A549 (cell line): ENCODE measurements around the gene ADCY1. TPM values are rescaled to one million over a fixed set of nuclear protein-coding genes. Genes with fewer than 3 reads are reported as not detected.

Source experiments
- ATAC-seq, 2 experiments: fragments of 200-7000 bp in 1 of 2; fragments of >200 bp in 1 of 2; cut with Nextera tagmentation in 1 of 2; cut with Tn5 transposase in 1 of 2; 3 replicates each; pipeline versions ENCODE4 v1.8.0 to v1.9.1; 2018 to 2020; ENCODE audit warnings: mild to moderate bottlenecking in 1 of 2, moderate library complexity in 1 of 2
- CTCF ChIA-PET: fragments of 300-600 bp; sonication (Branson Sonifier 250); formaldehyde crosslinking; extraction: SDS; loops from one replicate; lab custom pipeline; 2021; ENCODE audit warnings: antibody characterized with exemption, inconsistent platforms; lab: Yijun Ruan, JAX
- POLR2A ChIA-PET: fragments of 350-600 bp; formaldehyde crosslinking; extraction: SDS; loops from one replicate; lab custom pipeline; 2021; ENCODE audit warnings: antibody characterized with exemption, inconsistent platforms; lab: Yijun Ruan, JAX
- DNase-seq, 2 experiments: peaks; one replicate each; pipeline versions ENCODE4 v3.0.0 to v3.0.0-alpha.2; 2011 to 2016; ENCODE audit warnings: low read depth in 1 of 2, low spot score in 1 of 2
- FAIRE-seq: peaks from 2 replicates; lab custom pipeline; 2011; peaks lifted over from hg19 to GRCh38; lab: Jason Lieb, UNC
- H3K27ac ChIP-seq, 2 experiments: fragments of >200 bp; sonication (Bioruptor Twin); formaldehyde crosslinking; 3 replicates each; pipeline ENCODE4 v1.5.1; 2016 to 2017
- H3K4me1 ChIP-seq: fragments of >200 bp; sonication (Bioruptor Twin); formaldehyde crosslinking; 3 replicates; pipeline ENCODE4 v1.6.1; 2016
- H3K4me2 ChIP-seq: fragments of >200 bp; sonication (Bioruptor Twin); formaldehyde crosslinking; 3 replicates; pipeline ENCODE4 v1.6.1; 2016
- H3K4me3 ChIP-seq: fragments of >200 bp; sonication (Bioruptor Twin); formaldehyde crosslinking; 3 replicates; pipeline ENCODE4 v1.5.1; 2016
- H3K9me3 ChIP-seq: fragments of >200 bp; sonication (Bioruptor Twin); formaldehyde crosslinking; 3 replicates; pipeline ENCODE4 v1.6.1; 2016
- CHD2 ChIP-seq: fragments of 150-350 bp; IDR thresholded peaks from 2 replicates; pipeline ENCODE4 v1.6.1; 2014; ENCODE audit warnings: low read length; ENCODE audit not compliant: partially characterized antibody
- EHF ChIP-seq: fragments of 250-450 bp; sonication (Bioruptor Pico); IDR thresholded peaks from 2 replicates; pipeline ENCODE4 v1.5.0; 2020; ENCODE audit warnings: mild to moderate bottlenecking
- EHMT2 ChIP-seq: fragments of 200-600 bp; sonication (generic); IDR thresholded peaks from 2 replicates; pipeline ENCODE4 v1.6.1; 2016; ENCODE audit warnings: antibody characterized with exemption, low read depth, mild to moderate bottlenecking, moderate library complexity
- FOSL2 ChIP-seq, 2 experiments: fragments of 450-650 bp in 1 of 2; fragments of >200 bp in 1 of 2; sonication (Bioruptor Twin) in 1 of 2; formaldehyde crosslinking; IDR thresholded peaks; 2 replicates each; pipeline versions ENCODE4 v1.5.0 to v1.6.1; 2016 to 2020; ENCODE audit warnings: mild to moderate bottlenecking in 1 of 2, moderate library complexity in 1 of 2
- FOXS1 ChIP-seq: fragments of 250-450 bp; sonication (Bioruptor Pico); IDR thresholded peaks from 2 replicates; pipeline ENCODE4 v1.5.0; 2020; ENCODE audit warnings: mild to moderate bottlenecking, moderate library complexity
- HDAC2 ChIP-seq: fragments of 200-600 bp; sonication (generic); IDR thresholded peaks from 2 replicates; pipeline ENCODE4 v1.6.1; 2016
- HMGXB4 ChIP-seq: fragments of 250-450 bp; sonication (Bioruptor Pico); IDR thresholded peaks from 2 replicates; pipeline ENCODE4 v1.5.0; 2021; ENCODE audit warnings: mild to moderate bottlenecking, moderate library complexity, borderline replicate concordance
- HOXB5 ChIP-seq: fragments of 250-450 bp; sonication (Bioruptor Pico); IDR thresholded peaks from 2 replicates; pipeline ENCODE4 v1.5.0; 2020; ENCODE audit warnings: mild to moderate bottlenecking, moderate library complexity
- KDM5A ChIP-seq: fragments of 200-600 bp; sonication (generic); IDR thresholded peaks from 2 replicates; pipeline ENCODE4 v1.6.1; 2016; ENCODE audit warnings: antibody characterized with exemption, mild to moderate bottlenecking
- MYC ChIP-seq: IDR thresholded peaks from 2 replicates; pipeline ENCODE4 v1.6.1; 2012; ENCODE audit warnings: mild to moderate bottlenecking, inconsistent platforms, low read length, improper control_type of control experiment, borderline replicate concordance
- NFE2L2 ChIP-seq: fragments of 150-350 bp; conservative IDR thresholded peaks from 2 replicates; pipeline ENCODE4 v1.6.1; 2014; ENCODE audit warnings: low read length
- POLR2AphosphoS2 ChIP-seq: conservative IDR thresholded peaks from 2 replicates; pipeline ENCODE4 v1.6.1; 2012; ENCODE audit warnings: low read length, improper control_type of control experiment, inconsistent platforms
- RARB ChIP-seq: fragments of 250-450 bp; sonication (Bioruptor Pico); IDR thresholded peaks from 2 replicates; pipeline ENCODE4 v1.8.0; 2021; ENCODE audit warnings: mild to moderate bottlenecking, moderate library complexity
- RFX5 ChIP-seq: fragments of 450-650 bp; IDR thresholded peaks from 2 replicates; pipeline ENCODE4 v1.7.1; 2014; ENCODE audit warnings: antibody characterized with exemption, mild to moderate bottlenecking, moderate library complexity
- USF2 ChIP-seq: fragments of 450-650 bp; IDR thresholded peaks from 2 replicates; pipeline ENCODE4 v1.6.1; 2014; ENCODE audit warnings: antibody characterized with exemption
- ZFP36 ChIP-seq: fragments of 450-650 bp; IDR thresholded peaks from 2 replicates; pipeline ENCODE4 v1.6.1; 2014; ENCODE audit warnings: borderline replicate concordance; ENCODE audit not compliant: partially characterized antibody
- ZNF302 ChIP-seq: fragments of 250-450 bp; sonication (Bioruptor Pico); IDR thresholded peaks from 2 replicates; pipeline ENCODE4 v1.9.0; 2021; ENCODE audit warnings: inconsistent platforms, mild to moderate bottlenecking, moderate library complexity
- WGBS: methylation state at CpG from one replicate; pipeline ENCODE4 v1.1.6; 2017; ENCODE audit errors: missing lambda C conversion rate; 5-methylcytosine and 5-hydroxymethylcytosine counted together
- polyA plus RNA-seq, 4 experiments: library from polyadenylated mRNA; depleted of rRNA in 3 of 4; stranded (reverse); fragments of >200 nt; fragmentation: RNase III in 1 of 4; extraction: RNeasy Plus Mini Kit Qiagen cat#74134 plus additional on column Dnase treatment in 1 of 4; gene quantifications; 2 replicates in 3 of 4; 3 replicates in 1 of 4; pipeline ENCODE4 v1.2.3, GENCODE V29; 2011 to 2017
- TF ChIP-seq, protein P1 (sequence below): fragments of 250-450 bp; sonication (Bioruptor Pico); IDR thresholded peaks from 2 replicates; pipeline ENCODE4 v1.5.0; 2020; ENCODE audit warnings: low read depth, mild to moderate bottlenecking, moderate library complexity
- TF ChIP-seq, protein P2 (sequence below): fragments of >200 bp; sonication (Bioruptor Twin); formaldehyde crosslinking; IDR thresholded peaks from 3 replicates; pipeline ENCODE4 v1.6.1; 2016
- TF ChIP-seq, protein P3 (sequence below): fragments of >200 bp; sonication (Bioruptor Twin); formaldehyde crosslinking; IDR thresholded peaks from 3 replicates; pipeline ENCODE4 v1.5.1; 2016

The ADCY1 gene
- polyA plus RNA-seq, 2 of the 4 experiments (the other 2 are of a cell fraction) = 1.3 to 1.7 TPM

GRCh38 chr7:45583296-45583695 is 9.1 kb downstream of the ADCY1 start (continued):
- TF ChIP-seq, protein P1, sequence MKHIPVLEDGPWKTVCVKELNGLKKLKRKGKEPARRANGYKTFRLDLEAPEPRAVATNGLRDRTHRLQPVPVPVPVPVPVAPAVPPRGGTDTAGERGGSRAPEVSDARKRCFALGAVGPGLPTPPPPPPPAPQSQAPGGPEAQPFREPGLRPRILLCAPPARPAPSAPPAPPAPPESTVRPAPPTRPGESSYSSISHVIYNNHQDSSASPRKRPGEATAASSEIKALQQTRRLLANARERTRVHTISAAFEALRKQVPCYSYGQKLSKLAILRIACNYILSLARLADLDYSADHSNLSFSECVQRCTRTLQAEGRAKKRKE (CRISPR knock-in tag) = no peak

DNA sequence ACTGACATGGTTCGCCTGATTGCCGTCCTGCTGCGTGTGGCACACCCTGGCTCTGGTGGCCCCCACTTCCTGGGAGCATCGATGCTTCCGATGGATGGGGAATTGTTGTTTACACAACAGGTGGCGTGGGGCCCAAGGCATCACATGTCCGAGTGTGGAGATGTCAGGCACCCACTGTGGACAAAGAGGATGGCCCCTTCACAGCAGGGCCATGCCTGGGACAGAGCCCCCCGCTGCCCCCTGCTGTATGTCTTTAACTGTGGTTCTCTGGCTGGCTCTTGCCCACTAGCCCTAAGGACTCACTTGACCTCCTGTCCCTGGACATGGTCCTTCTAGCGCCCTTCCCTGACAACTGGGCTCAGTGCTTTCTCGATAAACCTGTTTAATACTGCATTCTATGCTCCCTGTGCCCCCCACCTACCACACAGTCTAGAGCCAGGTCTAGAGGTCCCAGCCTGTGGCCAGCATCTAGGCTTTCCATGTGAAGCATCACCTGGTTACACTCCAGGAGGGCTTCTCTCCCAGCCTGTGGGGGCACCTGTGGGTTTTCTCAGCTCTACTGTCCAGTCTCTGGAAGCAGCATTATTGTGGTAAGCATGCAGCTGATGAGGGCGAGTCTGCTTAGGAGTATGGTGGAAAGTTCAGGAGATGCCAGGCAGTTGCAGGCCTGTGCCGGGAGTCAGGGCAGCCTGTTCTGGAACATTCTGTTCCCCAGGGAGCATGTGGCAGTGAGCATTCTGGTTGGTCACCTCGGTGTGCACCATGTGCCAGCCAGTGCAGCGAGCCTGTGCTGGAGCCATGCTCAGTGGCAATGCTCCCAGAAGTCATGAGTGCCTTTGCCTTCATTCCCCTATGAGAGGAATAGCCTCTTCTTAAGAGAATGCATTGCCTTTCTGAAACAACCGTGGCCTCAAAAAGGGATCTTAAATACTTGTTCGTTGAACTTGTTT is 10.4 kb downstream of the ADCY1 start:
- no peak for DNase-seq
- POLR2A ChIA-PET = no interaction called here
- no peak overlapping the region for H3K4me3 ChIP-seq
- no peaks in the 10 kb centered on the region for H3K9me3 ChIP-seq
- TF ChIP-seq HDAC2 (no peak), RFX5 (no peak)
- H3K27ac ChIP-seq = no peak overlapping the region
- CTCF ChIA-PET = no interaction called here
- H3K4me1 ChIP-seq = no peaks in the 10 kb centered on the region
- no peak for ATAC-seq
- 47% methylated on average over 12 of the region's 16 CpGs for WGBS
- no peak overlapping the region for H3K4me2 ChIP-seq
- no peak for FAIRE-seq

GRCh38 chr7:45585628-45586027 is 11.5 kb downstream of the ADCY1 start:
- no peak for FAIRE-seq
- no peak overlapping the region for H3K4me2 ChIP-seq
- TF ChIP-seq, protein P2, sequence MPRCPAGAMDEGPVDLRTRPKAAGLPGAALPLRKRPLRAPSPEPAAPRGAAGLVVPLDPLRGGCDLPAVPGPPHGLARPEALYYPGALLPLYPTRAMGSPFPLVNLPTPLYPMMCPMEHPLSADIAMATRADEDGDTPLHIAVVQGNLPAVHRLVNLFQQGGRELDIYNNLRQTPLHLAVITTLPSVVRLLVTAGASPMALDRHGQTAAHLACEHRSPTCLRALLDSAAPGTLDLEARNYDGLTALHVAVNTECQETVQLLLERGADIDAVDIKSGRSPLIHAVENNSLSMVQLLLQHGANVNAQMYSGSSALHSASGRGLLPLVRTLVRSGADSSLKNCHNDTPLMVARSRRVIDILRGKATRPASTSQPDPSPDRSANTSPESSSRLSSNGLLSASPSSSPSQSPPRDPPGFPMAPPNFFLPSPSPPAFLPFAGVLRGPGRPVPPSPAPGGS = no peak
- no peak for TF ChIP-seq RARB (CRISPR knock-in tag)
- TF ChIP-seq, protein P1 (CRISPR knock-in tag) = no peak
- no peak for TF ChIP-seq POLR2AphosphoS2
- TF ChIP-seq, protein P3, sequence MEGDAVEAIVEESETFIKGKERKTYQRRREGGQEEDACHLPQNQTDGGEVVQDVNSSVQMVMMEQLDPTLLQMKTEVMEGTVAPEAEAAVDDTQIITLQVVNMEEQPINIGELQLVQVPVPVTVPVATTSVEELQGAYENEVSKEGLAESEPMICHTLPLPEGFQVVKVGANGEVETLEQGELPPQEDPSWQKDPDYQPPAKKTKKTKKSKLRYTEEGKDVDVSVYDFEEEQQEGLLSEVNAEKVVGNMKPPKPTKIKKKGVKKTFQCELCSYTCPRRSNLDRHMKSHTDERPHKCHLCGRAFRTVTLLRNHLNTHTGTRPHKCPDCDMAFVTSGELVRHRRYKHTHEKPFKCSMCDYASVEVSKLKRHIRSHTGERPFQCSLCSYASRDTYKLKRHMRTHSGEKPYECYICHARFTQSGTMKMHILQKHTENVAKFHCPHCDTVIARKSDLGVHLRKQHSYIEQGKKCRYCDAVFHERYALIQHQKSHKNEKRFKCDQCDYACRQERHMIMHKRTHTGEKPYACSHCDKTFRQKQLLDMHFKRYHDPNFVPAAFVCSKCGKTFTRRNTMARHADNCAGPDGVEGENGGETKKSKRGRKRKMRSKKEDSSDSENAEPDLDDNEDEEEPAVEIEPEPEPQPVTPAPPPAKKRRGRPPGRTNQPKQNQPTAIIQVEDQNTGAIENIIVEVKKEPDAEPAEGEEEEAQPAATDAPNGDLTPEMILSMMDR = no peak
- TF ChIP-seq ZNF302 (CRISPR knock-in tag) = no peak
- TF ChIP-seq HOXB5 (CRISPR knock-in tag) = no peak
- no peak for TF ChIP-seq HMGXB4 (CRISPR knock-in tag)
- no peak for TF ChIP-seq KDM5A
- no peak for TF ChIP-seq FOXS1 (CRISPR knock-in tag)
- no peak for TF ChIP-seq ZFP36
- no peak for TF ChIP-seq NFE2L2
- no peak for TF ChIP-seq FOSL2 (IDR thresholded peaks at IDR 0.05)
- TF ChIP-seq FOSL2 (CRISPR knock-in tag; IDR thresholded peaks at IDR 0.05) = no peak
- no peak for TF ChIP-seq EHMT2
- no peak for TF ChIP-seq EHF (CRISPR knock-in tag)
- TF ChIP-seq CHD2 = no peak
- no peak for TF ChIP-seq MYC
- TF ChIP-seq USF2 = no peak
- no peaks in the 10 kb centered on the region for H3K9me3 ChIP-seq
- WGBS = 43% methylated on average over 4 of the region's 5 CpGs
- no peak overlapping the region for H3K27ac ChIP-seq
- ChIA-PET CTCF (interaction anchor here (1.0 kb wide), 1 partner anchor 11 kb away, joined by 3 read pairs; the partner anchor contains the start of gene ADCY1), POLR2A (no interaction called here)
- no peak for ATAC-seq
- no peak overlapping the region for H3K4me3 ChIP-seq
- DNase-seq = no peak
- no peaks in the 10 kb centered on the region for H3K4me1 ChIP-seq
